HUES64 (cell line): ENCODE measurements around the gene GNE.
"Not testable (repeated sequence)": the region's sequence is repeated elsewhere in the genome, so short reads cannot be mapped to it uniquely, and the experiment has no call there.

ENCODE experiments used
- H3K27ac ChIP-seq: 2 replicates; pipeline ENCODE4 v1.7.0; 2013; ENCODE audit warnings: low read depth, low read length, inconsistent platforms
- H3K27me3 ChIP-seq: 2 replicates; pipeline ENCODE4 v1.6.1; 2013; ENCODE audit warnings: mild to moderate bottlenecking, low read length; ENCODE audit not compliant: insufficient read depth
- H3K36me3 ChIP-seq: 2 replicates; pipeline ENCODE4 v1.6.1; 2013; ENCODE audit warnings: mild to moderate bottlenecking, low read length; ENCODE audit not compliant: insufficient read depth
- H3K4me1 ChIP-seq: 2 replicates; pipeline ENCODE4 v1.6.1; 2013; ENCODE audit warnings: mild to moderate bottlenecking, low read length, moderate library complexity; ENCODE audit not compliant: insufficient read depth
- H3K4me3 ChIP-seq: 2 replicates; pipeline ENCODE4 v1.5.1; 2013; ENCODE audit warnings: mild to moderate bottlenecking, low read length, moderate library complexity
- H3K9ac ChIP-seq: 2 replicates; pipeline ENCODE4 v1.6.1; 2013; ENCODE audit warnings: mild to moderate bottlenecking, low read depth, low read length
- H3K9me3 ChIP-seq: 2 replicates; pipeline ENCODE4 v1.6.1; 2013; ENCODE audit warnings: low read depth, low read length; ENCODE audit not compliant: insufficient read depth
- WGBS: fragments of 150-250, 120-280 bp; methylation state at CpG from one replicate; pipeline ENCODE4 v1.1.7; 2013; ENCODE audit warnings: missing lambda C conversion rate; 5-methylcytosine and 5-hydroxymethylcytosine counted together

The GNE gene

DNA sequence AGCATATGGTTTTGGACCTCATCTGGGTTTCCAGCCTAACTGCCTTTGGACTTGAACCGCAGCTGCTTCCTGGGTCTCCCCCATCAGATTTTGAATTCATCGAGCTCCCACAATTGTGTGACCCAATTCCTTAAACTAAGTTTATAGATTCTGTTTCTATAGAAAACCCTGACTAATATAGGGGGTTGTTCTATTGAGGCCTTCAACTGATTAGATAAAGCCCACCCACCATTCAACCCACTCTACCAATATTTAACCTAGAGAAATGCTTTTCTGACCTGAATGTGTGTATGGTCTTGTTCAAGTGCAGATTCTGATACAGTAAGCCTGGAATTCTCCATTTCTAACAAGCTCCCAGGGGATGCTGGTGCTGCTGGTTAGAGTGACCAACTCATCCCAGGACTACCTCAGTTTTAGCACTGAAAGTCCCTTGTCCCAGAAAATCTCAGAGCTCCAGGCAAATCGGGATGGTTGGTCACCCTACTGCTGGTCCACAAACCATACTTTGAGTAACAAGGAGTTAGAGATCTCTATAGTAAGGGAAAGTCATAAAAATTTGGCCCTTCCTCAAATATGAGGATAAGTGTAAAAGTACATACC is 31.7 kb upstream of the GNE start:
- no peak overlapping the region for H3K27ac ChIP-seq
- WGBS, result 95% methylated on average over 3 of the region's 3 CpGs
- H3K36me3 ChIP-seq, result no peaks in the 10 kb centered on the region
- peaks cover 4% of the 10 kb centered on the region for H3K4me1 ChIP-seq
- H3K9me3 ChIP-seq, result no peaks in the 10 kb centered on the region
- no peak overlapping the region for H3K4me3 ChIP-seq
- no peak overlapping the region for H3K9ac ChIP-seq
- no peaks in the 10 kb centered on the region for H3K27me3 ChIP-seq

DNA sequence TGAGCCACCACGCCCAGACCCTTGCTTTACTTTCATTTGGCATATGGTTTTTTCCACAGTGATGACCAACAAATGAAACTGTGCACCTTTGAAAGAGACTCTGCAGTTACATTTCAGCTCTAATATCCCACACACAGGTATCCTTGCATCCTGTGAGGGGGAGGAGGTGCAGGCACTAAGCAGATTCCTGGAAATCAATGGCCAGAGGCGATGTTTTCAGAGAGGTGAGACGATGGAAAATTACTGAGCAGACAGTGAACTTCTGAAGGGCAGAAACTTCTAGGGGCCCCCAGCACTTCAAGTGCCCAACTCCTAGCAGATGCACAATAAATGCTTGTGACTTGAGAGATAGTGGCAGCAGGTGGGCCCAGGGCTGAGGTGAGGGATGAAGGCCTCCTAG is 29.8 kb upstream of the GNE start:
- WGBS, result 90% methylated on average over 3 of the region's 3 CpGs
- Histone ChIP-seq H3K9ac (no peak overlapping the region), H3K36me3 (no peaks in the 10 kb centered on the region), H3K27ac (no peak overlapping the region), H3K4me1 (peaks cover 4% of the 10 kb centered on the region), H3K4me3 (no peak overlapping the region), H3K27me3 (no peaks in the 10 kb centered on the region), H3K9me3 (no peaks in the 10 kb centered on the region)

DNA sequence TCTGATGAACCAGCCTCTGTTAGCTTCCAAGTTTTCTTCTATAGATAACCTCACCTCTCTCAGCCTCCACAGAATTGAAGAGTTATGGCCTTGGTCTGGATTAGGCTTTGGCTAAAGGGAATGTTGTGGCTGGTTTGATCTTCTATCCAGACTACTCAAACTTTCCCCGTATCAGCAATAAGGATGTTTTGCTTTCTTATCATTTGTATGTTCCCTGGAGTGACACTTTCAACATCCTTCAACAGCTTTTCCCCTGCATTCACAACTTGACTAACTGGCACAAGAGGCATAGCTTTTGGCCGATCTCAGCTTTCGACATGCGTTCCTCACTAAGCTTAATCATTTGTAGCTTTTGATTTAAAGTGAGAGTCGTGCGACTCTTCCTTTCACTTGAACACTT is 28.1 kb upstream of the GNE start:
- Histone ChIP-seq H3K4me3 (no peak overlapping the region), H3K27ac (no peak overlapping the region), H3K9ac (no peak overlapping the region), H3K36me3 (no peaks in the 10 kb centered on the region), H3K4me1 (no peaks in the 10 kb centered on the region), H3K27me3 (no peaks in the 10 kb centered on the region), H3K9me3 (no peaks in the 10 kb centered on the region)
- 85% methylated on average over 5 of the region's 6 CpGs for WGBS

DNA sequence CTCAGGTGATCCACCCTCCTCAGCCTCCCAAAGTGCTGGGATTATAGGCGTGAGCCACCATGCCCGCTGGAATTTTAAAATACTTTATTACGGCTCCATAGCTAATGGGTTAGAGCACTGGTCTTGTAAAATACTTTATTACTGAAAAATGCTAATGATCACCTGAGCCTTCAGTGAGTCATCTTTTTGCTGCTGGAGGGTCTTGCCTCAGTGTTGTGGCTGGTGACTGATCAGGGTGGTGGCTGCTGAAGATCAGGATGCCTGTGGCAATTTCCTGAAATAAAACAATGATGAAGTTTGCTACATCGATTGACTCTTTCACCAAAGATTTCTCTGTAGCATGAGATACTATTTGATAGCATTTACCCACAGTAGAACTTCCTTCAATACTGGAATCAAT is 26.0 kb upstream of the GNE start:
- H3K9ac ChIP-seq, result no peak overlapping the region
- no peaks in the 10 kb centered on the region for H3K9me3 ChIP-seq
- no peak overlapping the region for H3K27ac ChIP-seq
- WGBS, result 100% methylated on average over 3 of the region's 4 CpGs
- no peak overlapping the region for H3K4me3 ChIP-seq
- no peaks in the 10 kb centered on the region for H3K27me3 ChIP-seq
- no peaks in the 10 kb centered on the region for H3K36me3 ChIP-seq
- no peaks in the 10 kb centered on the region for H3K4me1 ChIP-seq

DNA sequence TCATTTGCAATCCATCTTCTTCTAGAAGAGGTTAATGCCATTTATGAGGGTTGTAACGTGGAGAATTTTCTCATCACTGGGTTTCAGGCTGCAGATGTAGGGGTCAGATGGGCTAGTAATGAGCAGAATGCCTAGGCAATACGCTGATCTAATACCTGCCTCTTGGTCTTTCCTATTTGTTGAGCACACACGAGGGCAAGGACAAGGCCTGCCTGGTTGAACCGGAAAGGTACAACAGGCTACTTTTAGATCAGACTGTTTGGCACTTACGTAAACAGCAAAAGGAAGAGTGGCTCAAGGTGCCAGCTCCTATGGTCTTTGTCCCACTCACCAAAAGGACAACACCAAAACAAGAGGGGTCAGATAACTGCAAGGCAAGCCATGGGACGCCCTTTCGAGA is 24.0 kb upstream of the GNE start:
- H3K36me3 ChIP-seq, result no peaks in the 10 kb centered on the region
- no peaks in the 10 kb centered on the region for H3K9me3 ChIP-seq
- no peak overlapping the region for H3K27ac ChIP-seq
- WGBS, result 90% methylated on average over 7 of the region's 7 CpGs
- H3K4me1 ChIP-seq, result no peaks in the 10 kb centered on the region
- H3K9ac ChIP-seq, result no peak overlapping the region
- no peaks in the 10 kb centered on the region for H3K27me3 ChIP-seq
- H3K4me3 ChIP-seq, result no peak overlapping the region

DNA sequence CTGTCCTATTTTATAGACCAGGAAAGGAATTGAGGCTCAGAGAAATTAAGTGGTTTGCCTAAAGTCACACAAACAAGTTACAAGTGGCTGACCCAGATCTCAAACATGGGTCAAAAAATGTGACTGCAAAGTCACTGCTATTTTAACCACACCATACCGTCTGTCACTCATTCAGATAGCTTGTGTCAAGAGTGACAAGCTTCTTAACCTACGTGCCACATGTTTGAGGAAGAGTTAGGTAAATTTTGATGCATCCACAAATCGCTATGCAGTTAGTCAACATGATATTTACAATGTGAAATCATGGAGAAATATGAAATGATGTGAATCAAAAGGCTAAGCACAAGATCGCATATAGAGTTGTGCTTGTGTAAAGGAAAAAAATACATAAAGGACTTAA is 22.7 kb upstream of the GNE start:
- Histone ChIP-seq H3K9me3 (no peaks in the 10 kb centered on the region), H3K4me3 (no peak overlapping the region), H3K27me3 (no peaks in the 10 kb centered on the region), H3K9ac (no peak overlapping the region), H3K36me3 (no peaks in the 10 kb centered on the region), H3K27ac (no peak overlapping the region), H3K4me1 (no peaks in the 10 kb centered on the region)
- WGBS, result 94% methylated on average over 4 of the region's 4 CpGs

DNA sequence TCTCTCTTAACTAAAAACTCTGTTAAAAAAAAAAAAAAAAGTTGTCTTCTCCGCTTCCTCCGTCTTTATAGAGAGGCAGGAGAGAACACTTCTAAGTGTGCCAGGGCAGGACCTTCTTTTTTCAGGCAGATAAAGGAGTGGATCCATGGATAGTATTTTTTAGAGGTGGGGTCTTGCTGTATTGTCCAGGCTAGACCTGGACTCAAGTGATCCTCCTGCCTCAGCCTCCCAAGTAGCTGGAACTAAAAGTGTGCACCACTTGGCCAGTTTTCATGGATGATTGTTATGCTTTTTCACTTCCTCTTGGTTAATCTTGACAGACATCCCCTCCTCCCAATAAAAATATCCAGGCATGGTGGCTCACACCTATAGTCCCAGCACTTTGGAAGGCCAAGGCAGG is 20.0 kb upstream of the GNE start:
- Histone ChIP-seq H3K36me3 (no peaks in the 10 kb centered on the region), H3K4me1 (no peaks in the 10 kb centered on the region), H3K9me3 (no peaks in the 10 kb centered on the region), H3K27ac (no peak overlapping the region), H3K27me3 (no peaks in the 10 kb centered on the region), H3K9ac (no peak overlapping the region), H3K4me3 (no peak overlapping the region)
- 93% methylated on average over 2 of the region's 2 CpGs for WGBS

DNA sequence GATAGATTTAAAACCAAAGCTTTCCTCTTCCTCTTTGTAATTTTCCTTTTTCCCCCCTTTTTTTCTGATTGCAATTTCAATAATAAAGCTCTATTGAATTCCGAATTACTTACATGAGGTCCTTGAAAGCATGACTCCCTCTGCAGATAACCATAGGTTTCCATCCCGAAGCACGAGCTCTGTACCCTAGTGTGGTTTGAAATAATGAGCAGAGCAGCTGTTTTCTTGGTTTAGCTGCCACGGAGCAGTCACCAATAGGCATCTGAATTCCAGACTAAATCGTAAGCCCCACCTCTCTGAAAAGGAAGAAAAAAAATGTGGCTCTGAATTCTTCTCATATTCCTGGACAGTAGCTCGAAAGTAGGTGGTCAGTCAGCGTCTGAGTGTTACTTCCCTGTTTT is 18.5 kb upstream of the GNE start:
- H3K36me3 ChIP-seq, result no peaks in the 10 kb centered on the region
- H3K4me1 ChIP-seq, result no peaks in the 10 kb centered on the region
- 83% methylated on average over 7 of the region's 7 CpGs for WGBS
- no peak overlapping the region for H3K4me3 ChIP-seq
- no peak overlapping the region for H3K27ac ChIP-seq
- no peaks in the 10 kb centered on the region for H3K27me3 ChIP-seq
- no peak overlapping the region for H3K9ac ChIP-seq
- H3K9me3 ChIP-seq, result no peaks in the 10 kb centered on the region

DNA sequence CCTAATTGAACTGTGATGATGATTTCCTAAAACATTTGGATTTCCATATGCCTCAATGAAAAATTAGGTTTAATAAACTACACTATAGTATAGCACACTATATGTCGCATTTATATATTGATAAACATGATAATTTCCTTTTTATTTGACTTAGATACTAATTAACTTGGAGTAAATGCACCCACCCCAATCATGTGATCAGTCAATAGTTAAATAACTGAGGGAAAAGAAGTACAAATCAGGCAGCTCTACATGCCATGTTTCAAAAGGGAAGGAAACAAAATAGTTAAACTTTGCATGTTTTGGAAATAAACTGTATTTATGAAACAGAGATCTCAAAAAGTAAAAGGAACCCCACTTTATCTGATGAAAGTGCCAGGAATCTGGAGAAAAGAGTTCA is 18.0 kb upstream of the GNE start:
- no peak overlapping the region for H3K27ac ChIP-seq
- H3K36me3 ChIP-seq, result no peaks in the 10 kb centered on the region
- H3K4me1 ChIP-seq, result no peaks in the 10 kb centered on the region
- no peaks in the 10 kb centered on the region for H3K9me3 ChIP-seq
- H3K27me3 ChIP-seq, result no peaks in the 10 kb centered on the region
- no peak overlapping the region for H3K9ac ChIP-seq
- no peak overlapping the region for H3K4me3 ChIP-seq
- WGBS, result no CpG with 5 or more reads among the region's 1 CpG

DNA sequence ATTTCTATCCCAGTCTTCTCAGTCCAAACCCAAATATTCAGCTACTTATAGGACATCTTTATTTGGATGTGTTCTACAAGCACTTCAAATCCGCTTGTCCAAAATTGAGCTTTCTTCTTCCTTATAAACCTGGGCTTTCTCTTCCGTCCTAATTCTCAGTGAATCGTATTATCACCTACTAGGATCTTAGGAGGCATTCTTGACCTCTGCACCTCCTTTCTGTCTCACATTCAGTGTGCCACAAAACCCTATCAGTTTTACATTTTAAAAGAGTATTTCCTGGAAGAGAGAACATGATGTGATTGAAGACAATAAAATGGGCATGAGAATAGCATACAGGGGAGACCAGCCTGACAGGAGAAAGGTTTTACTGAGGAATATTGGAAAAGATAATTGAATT is 16.8 kb upstream of the GNE start:
- no peaks in the 10 kb centered on the region for H3K27me3 ChIP-seq
- no peak overlapping the region for H3K4me3 ChIP-seq
- no peak overlapping the region for H3K9ac ChIP-seq
- H3K4me1 ChIP-seq, result no peaks in the 10 kb centered on the region
- no peaks in the 10 kb centered on the region for H3K36me3 ChIP-seq
- no peaks in the 10 kb centered on the region for H3K9me3 ChIP-seq
- H3K27ac ChIP-seq, result no peak overlapping the region
- WGBS, result 95% methylated on average over 3 of the region's 3 CpGs

DNA sequence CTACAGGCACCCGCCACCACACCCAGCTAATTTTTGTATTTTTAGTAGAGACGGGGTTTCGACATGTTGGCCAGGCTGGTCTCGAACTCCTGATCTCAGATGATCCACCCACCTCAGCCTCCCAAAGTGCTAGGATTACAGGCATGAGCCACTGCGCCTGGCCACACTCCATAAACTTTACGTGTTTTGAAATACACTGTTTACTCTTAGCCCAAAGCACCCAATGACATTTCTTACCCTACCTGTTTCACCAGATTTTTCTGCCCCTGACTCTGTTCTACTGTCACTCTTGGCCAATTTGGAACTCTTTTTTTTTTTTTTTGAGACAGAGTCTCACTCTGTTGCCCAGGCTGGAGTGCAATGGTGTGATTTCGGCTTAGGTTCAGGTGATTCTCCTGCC is 15.1 kb upstream of the GNE start:
- not testable (repeated sequence) for H3K4me1 ChIP-seq, H3K9me3 ChIP-seq, H3K27ac ChIP-seq, H3K9ac ChIP-seq, H3K36me3 ChIP-seq, H3K27me3 ChIP-seq, H3K4me3 ChIP-seq
- WGBS, result 94% methylated on average over 7 of the region's 7 CpGs

DNA sequence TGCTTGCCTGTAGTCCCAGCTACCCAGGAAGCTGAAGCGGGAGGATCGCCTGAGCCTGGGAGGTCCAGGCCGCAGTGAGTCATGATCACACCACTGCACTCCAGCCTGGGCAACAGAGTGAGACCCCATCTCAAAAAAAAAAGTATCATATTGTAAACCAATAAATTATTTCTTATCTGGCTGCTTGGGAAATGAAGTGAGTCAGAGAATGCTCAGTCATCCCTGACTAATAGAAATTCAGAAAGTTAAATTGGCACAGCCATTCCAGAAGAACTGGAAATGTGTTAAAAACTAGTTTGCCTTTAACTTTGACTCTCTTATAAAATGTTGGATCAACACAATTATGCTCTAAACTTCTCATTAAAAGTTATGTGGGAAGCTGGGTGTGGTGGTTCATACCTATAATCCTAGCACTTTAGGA is 9.8 kb upstream of the GNE start:
- no peak overlapping the region for H3K27ac ChIP-seq
- WGBS, result 63% methylated on average over 3 of the region's 3 CpGs

More for the DNA sequence above, 9.8 kb upstream of the GNE start:
- Histone ChIP-seq H3K27me3 (no peaks in the 10 kb centered on the region), H3K9me3 (no peaks in the 10 kb centered on the region), H3K9ac (no peak overlapping the region), H3K4me3 (no peak overlapping the region), H3K36me3 (no peaks in the 10 kb centered on the region; the same call in 1 of the 2 replicates), H3K4me1 (no peaks in the 10 kb centered on the region)
